ES-I3 (cell line): ENCODE measurements around the gene EPHA2.

Experiments
- H3K36me3 ChIP-seq: 2 replicates; pipeline ENCODE4 v1.6.1; 2013; ENCODE audit warnings: mild to moderate bottlenecking, low read length, control low read depth, moderate library complexity; ENCODE audit not compliant: insufficient read depth
- H3K4me1 ChIP-seq: 2 replicates; pipeline ENCODE4 v1.6.1; 2013; ENCODE audit warnings: mild to moderate bottlenecking, control low read depth, low read length; ENCODE audit not compliant: insufficient read depth
- H3K9ac ChIP-seq: 2 replicates; pipeline ENCODE4 v1.6.1; 2013; ENCODE audit warnings: low read depth, mild to moderate bottlenecking, low read length, moderate library complexity
- H3K9me3 ChIP-seq: 2 replicates; pipeline ENCODE4 v1.6.1; 2013; ENCODE audit warnings: mild to moderate bottlenecking, low read length, moderate library complexity; ENCODE audit not compliant: control insufficient read depth, insufficient read depth

Gene EPHA2

DNA sequence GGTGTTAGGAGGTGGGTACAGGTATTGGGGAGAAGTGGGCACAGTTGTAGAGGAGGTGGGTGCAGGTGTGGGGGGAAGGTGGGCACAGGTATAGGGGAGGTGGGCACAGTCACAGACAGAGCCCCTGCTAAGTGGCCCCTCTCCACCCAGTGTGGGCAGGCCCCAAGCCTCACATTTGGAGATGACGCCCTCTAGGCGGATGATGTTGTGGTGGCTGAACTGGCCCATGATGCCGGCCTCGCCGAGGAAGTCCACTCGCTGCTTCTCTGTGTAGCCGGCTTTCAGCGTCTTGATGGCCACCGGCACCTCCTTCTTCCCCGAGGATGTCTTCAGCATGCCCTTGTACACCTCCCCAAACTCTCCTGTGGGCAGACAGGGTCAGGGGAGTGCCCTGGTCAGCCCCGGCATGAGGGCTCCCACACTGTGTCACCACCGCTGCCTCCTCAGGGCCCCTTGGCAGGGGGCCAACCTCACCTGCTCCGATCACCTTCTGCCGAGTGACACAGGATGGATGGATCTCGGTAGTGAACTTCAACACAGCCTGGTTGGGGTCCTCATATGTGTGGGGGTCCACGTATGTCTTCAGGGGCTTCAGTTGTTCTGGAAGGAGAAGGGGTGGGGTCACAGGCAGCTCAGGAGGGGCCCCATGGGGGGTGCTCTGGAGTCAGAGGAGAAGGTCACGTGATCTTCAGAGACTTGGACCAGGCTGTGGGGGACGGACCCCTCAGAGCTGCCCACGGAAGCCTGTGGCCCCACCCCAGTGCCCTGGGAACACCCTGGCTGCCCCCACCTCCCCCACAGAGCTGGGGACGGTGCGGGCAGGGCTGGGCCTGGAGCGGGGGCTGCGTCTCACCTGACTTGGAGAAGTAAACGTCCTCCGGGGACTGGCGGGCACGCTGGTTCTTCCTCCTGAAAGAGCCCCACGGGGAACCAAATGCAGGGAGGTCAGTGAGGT is 22.6 kb downstream of the EPHA2 start:
- peaks cover 49% of the 10 kb centered on the region for H3K36me3 ChIP-seq
- no peaks in the 10 kb centered on the region for H3K9me3 ChIP-seq
- no peaks in the 10 kb centered on the region for H3K4me1 ChIP-seq
- H3K9ac ChIP-seq: no peak overlapping the region

DNA sequence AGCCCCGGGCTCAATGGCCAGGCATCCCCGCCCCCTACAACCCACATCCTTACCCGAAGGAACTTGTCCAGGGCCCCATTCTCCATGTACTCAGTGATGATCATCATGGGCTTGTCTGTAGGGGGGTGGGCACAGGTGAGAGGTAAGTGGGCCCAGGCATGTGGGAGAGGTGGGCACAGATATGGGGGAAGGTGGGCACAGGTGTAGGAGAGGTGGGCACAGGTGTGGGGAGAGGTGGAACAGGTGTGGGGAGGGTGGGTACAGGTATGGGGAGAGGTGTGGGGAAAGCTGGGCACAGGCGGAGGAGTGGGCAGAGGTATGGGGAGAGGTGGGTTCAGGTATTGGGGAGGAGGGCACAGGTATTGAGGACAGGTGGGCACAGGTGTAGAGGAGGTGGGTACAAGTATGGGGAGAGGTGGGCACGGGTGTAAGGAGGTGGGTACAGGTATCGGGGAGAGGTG is 23.5 kb downstream of the EPHA2 start:
- Histone ChIP-seq H3K36me3 (peaks cover 48% of the 10 kb centered on the region), H3K9me3 (no peaks in the 10 kb centered on the region), H3K9ac (no peak overlapping the region), H3K4me1 (no peaks in the 10 kb centered on the region)

DNA sequence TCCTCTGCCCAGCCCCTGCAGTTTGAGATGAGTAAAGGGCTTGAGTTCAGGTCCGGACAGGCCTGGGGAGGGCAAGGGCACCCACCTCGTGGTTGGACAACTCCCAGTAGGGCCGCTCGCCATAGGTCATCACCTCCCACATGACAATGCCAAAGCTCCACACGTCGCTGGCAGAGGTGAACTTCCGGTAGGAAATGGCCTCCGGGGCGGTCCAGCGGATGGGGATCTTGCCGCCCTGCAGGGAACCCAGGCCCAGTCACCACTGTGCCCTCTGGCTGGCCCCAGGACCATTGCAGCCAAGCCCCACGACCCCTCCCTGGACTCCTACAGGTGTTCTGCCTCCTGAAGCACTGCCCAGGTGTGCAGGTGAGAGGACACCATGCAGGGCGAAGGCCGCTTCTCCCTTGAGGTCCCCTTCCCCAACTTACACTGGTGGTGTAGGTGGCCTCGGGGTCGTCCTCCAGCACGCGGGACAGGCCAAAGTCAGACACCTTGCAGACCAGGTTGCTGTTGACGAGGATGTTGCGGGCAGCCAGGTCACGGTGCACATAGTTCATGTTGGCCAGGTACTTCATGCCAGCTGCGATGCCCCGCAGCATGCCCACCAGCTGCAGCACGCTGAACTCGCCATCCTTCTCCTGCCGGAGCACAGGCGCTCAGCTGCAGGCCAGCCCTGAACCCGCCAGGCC is 24.1 kb downstream of the EPHA2 start:
- H3K9me3 ChIP-seq: no peaks in the 10 kb centered on the region
- H3K36me3 ChIP-seq: peaks cover 48% of the 10 kb centered on the region
- no peaks in the 10 kb centered on the region for H3K4me1 ChIP-seq
- H3K9ac ChIP-seq: no peak overlapping the region

DNA sequence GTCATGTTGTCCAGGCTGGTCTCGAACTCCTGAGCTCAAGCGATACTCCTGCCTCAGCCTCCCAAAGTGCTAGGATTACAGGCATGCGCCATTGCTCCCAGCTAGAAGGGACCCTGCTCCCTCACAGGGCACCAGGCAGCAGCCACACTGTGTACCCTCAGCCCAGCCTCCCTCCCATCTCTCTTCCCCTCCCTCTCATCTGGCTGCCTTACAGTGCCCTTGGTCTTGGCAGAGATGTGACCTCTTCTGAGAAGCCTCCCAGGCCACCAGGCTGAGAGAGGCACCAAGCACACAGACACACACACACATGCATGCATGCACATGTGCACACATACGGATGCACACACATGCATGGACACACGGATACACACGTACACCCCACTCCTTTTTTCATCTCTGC is 25.0 kb downstream of the EPHA2 start:
- Histone ChIP-seq H3K9ac (no peak overlapping the region), H3K36me3 (peaks cover 54% of the 10 kb centered on the region), H3K9me3 (no peaks in the 10 kb centered on the region), H3K4me1 (no peaks in the 10 kb centered on the region)

DNA sequence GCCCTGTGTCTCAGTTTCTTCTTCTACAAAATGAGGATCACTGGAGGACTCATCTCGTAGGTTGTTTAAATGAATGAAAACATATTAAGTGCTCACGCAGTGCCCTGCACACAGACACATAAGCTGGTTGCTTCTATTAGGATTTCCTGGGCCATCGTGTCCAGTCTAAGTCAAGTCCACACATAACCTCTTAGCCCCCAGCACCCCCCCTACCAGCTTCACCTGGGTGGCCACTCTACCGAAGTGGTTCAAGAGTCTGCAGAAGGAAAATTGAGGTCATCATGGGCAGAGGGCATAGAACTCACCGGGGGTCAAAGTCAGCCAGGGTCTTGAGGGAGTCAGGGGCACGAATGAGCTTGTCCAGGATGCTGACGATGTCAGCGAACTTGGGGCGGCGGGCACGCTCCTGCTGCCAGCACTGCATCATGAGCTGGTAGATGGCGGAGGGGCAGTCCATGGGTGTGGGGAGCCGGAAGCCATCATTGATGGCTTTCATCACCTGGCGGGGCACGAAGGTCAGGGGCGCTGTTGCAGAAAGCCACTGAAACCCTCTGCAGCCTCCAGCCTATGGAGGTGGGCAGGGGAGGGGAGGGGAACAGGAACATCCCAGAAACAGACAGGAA is 25.8 kb downstream of the EPHA2 start:
- no peaks in the 10 kb centered on the region for H3K9me3 ChIP-seq
- H3K9ac ChIP-seq: no peak overlapping the region
- H3K4me1 ChIP-seq: no peaks in the 10 kb centered on the region
- H3K36me3 ChIP-seq: peaks cover 53% of the 10 kb centered on the region

DNA sequence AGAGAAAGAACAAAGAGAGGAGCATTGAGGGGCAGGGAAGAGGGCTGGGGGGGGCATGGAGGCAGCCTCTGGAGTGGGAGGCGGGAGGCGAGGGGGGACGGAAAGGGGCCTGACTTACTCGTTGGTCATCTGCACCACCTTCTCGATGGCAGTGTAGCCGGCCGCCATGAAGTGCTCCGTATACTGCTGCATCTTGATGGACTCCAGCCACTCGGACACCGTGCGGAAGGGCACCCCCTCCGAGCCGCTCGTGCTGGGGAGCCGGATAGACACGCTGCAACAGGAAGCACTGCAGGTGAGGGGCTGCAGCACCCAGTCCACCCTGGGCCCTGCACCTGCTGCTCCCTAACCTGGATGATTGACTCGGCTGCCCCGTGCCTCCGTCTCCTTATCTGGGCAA is 26.6 kb downstream of the EPHA2 start:
- Histone ChIP-seq H3K9me3 (no peaks in the 10 kb centered on the region), H3K36me3 (peaks cover 52% of the 10 kb centered on the region), H3K4me1 (no peaks in the 10 kb centered on the region), H3K9ac (no peak overlapping the region)

DNA sequence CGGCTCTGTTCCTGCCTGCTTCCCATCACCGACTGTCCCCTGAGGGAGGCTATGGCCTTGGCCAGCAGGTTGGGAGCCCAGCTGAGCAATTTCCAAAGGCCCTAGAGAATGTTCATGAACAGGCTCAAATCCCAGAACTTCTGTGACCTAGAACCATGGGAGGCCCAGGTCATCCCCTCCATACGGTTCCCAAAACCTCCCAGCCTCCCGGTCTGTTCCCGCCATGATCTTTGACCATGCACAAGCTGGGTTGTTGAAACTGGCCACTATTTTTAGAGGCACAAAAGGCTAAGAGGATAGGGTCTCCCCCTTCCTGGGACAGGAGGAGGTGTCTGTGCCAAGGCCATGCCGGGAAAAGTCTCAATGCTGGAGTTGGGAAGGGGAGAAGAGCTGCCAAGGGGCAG is 27.5 kb downstream of the EPHA2 start:
- no peak overlapping the region for H3K9ac ChIP-seq
- H3K9me3 ChIP-seq: no peaks in the 10 kb centered on the region
- no peaks in the 10 kb centered on the region for H3K4me1 ChIP-seq
- H3K36me3 ChIP-seq: peaks cover 43% of the 10 kb centered on the region

DNA sequence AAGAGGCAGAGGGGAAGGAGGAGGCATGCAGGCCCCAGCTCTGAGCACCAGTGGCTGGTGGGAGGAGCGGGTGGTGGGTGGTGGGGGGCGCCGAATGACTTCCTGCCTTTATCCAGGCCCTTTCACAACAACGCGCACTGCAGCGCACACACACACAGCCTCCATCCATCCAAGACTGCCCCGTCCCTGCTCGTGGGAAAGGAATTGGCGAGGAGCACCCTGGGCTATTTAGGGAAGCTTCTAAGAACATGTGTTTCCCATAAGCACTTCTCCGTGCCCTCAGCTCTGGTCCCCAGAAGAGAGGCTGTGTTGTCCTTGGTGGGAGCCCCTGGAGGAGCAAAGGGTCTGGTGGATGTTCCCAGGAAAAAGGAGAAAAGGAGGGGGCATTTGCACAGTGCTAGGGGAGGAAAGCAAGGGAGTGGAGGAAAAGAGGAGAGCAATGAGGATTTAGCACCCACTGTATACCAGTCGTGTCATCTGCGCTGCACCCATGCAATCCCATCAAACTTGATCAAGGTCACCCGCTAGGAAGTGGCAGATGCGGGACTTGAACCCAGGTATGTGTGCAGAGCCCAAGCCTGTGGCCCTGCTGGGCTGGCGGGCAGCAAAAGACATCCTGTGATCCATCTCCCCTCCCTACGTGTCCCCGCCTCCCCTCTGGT is 28.1 kb downstream of the EPHA2 start:
- Histone ChIP-seq H3K9ac (no peak overlapping the region), H3K4me1 (no peaks in the 10 kb centered on the region), H3K36me3 (peaks cover 38% of the 10 kb centered on the region), H3K9me3 (no peaks in the 10 kb centered on the region)

DNA sequence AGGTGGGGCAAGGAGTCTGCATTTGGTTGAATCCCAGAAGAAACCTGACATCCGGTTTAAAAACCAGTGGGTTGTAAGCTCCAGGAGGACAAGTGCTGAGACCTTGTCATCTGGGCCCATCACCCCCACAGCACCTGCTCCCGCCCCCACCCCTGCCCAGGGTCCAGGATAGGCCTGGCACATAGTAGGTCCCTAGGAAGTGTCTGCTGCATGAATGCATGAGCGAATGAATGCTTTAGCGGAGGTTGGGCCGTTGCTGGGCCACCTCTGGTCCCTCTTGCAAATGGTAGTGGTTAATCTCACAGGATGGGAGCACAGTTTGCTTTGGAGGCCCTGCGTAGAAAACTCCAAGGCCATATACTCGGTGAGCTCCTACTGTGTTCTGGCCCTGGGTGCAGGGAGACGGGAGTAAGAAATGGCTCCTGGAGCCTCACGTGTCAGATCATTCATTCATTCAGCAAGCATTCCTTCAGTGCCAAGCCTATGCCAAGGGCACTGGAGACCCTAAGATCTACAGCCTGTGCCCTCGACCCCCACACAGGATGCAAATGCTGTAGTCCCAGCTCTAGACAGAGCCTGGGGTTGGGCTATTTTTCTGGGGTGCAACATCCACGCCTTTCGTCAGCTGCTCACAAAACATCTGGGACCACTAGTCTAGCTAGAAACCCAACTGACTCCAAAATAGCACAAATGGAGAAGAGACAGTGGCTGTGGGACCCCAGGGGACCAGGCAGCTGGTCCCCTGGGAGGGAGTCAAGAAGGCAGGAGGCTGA is 28.9 kb downstream of the EPHA2 start:
- peaks cover 37% of the 10 kb centered on the region for H3K36me3 ChIP-seq
- H3K9ac ChIP-seq: no peak overlapping the region
- H3K9me3 ChIP-seq: no peaks in the 10 kb centered on the region
- H3K4me1 ChIP-seq: no peaks in the 10 kb centered on the region

DNA sequence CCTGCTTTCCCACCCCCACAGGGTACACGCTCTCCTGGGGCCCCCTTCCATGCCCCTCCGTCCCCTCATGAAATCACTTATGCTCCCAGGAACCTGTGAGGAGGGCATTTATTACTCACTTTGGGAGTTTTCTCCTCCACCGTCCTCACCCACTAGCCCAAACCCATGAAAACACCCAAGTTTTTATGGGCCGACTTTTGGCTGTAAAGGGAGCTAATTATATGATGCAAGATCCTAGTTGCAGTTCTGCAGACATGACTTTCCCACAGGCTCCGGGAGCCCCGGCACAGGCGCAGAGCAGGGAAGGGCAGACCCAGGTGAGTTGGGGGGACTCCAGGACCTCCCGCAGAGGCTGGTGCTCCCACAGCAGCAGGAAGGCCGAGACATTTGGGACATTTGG is 29.7 kb downstream of the EPHA2 start:
- no peaks in the 10 kb centered on the region for H3K4me1 ChIP-seq
- peaks cover 32% of the 10 kb centered on the region for H3K36me3 ChIP-seq
- H3K9ac ChIP-seq: no peak overlapping the region
- H3K9me3 ChIP-seq: no peaks in the 10 kb centered on the region

DNA sequence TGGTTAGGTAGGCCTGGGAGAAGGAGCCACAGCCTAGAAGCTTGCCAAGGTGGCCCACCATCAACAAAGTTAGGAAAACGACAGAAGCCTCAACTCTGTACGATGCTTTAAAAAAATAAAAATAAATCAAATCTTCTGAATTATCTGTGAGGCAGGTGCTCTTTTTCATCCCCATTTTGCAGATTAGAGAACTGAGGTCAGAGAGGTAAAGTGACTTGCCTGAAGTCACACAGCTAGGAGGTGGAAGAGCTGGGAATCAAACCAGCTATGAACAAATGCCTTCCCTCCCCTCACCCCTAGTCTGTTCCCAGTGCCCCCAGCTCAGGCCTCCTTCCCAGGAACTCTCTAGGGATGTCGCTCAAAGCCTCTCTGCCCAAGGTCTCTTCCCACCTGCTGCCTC is 30.4 kb downstream of the EPHA2 start:
- H3K9ac ChIP-seq: no peak overlapping the region
- H3K4me1 ChIP-seq: no peaks in the 10 kb centered on the region
- H3K9me3 ChIP-seq: no peaks in the 10 kb centered on the region
- peaks cover 28% of the 10 kb centered on the region for H3K36me3 ChIP-seq

DNA sequence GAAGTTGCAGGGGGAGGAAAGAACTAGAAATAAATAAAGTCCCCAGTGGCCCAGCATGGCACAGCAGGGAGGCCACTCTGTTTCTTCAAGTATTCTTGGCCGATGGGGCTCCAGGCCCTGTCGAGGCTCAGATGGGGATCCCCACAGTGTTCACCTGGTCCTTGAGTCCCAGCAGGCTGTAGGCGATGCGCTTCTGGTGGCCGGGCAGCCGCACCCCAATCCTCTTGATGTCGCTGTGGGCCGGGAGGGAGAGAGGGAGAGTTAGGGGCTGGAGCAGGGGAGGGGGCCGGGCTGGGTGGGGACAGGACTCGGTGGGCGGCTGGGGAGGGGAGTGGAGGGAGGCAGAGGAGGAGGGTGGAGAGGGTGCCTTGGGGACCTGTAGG is 30.8 kb downstream of the EPHA2 start:
- Histone ChIP-seq H3K4me1 (peaks cover 4% of the 10 kb centered on the region; the same call in 1 of the 2 replicates), H3K36me3 (peaks cover 28% of the 10 kb centered on the region), H3K9ac (no peak overlapping the region), H3K9me3 (no peaks in the 10 kb centered on the region)

DNA sequence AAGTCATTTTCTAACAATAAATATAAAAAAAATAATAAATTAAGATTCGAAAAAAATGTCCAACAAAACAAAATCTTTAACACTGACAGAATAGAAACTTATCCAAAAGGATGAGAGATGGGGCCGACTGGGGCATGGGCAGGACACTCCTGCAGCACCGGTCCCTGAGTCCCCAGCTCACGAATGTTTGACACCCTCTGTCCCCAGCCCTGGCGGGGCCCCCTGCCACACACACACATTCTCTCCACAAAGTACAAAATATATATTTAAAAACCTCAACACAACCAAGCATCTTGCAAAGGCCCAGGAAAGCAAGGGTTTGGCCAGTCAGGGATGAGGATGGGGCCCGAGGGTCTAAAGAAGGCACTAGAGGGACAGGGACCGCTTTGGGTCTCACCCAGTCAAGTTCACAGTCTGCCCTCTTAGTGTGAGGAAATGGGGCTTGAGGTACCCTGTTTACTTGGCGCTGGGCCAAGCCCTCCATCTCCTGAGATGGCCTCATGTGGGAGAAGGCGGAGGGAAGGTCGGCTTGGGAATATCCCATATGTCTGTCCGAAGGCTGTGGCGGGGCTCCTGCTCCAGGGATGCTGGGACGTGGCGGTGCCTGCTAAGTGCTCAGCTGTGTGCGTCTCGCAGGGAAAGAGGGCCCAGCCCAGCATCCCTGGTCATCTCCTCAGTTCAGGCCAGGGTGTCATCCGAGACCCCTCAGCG is 31.3 kb downstream of the EPHA2 start:
- H3K9me3 ChIP-seq: no peaks in the 10 kb centered on the region
- H3K9ac ChIP-seq: no peak overlapping the region
- H3K4me1 ChIP-seq: peaks cover 7% of the 10 kb centered on the region; the same call in 1 of the 2 replicates
- peaks cover 23% of the 10 kb centered on the region for H3K36me3 ChIP-seq
